NT2/D1 (cell line): ENCODE results near the gene MEG3.

Experiments
- DNase-seq: peaks from one replicate; pipeline ENCODE4 v3.0.0-alpha.2; 2011; ENCODE audit warnings: low read depth, low spot score
- H3K27me3 ChIP-seq: 2 replicates; pipeline ENCODE4 v1.6.0; 2011; ENCODE audit warnings: mild to moderate bottlenecking; ENCODE audit not compliant: insufficient read length, insufficient read depth
- H3K36me3 ChIP-seq: 2 replicates; pipeline ENCODE4 v1.6.1; 2011; ENCODE audit warnings: mild to moderate bottlenecking, low read length, mixed read lengths; ENCODE audit not compliant: insufficient read depth, insufficient read length
- H3K4me1 ChIP-seq: 2 replicates; pipeline ENCODE4 v1.5.1; 2011; ENCODE audit not compliant: insufficient read depth, insufficient read length
- H3K4me3 ChIP-seq: 2 replicates; pipeline ENCODE4 v1.5.1; 2011; ENCODE audit warnings: low read depth; ENCODE audit not compliant: insufficient read length
- H3K9ac ChIP-seq: 2 replicates; pipeline ENCODE4 v1.6.0; 2011; ENCODE audit warnings: low read depth; ENCODE audit not compliant: insufficient read length
- H3K9me3 ChIP-seq: 2 replicates; pipeline ENCODE4 v1.5.1; 2011; ENCODE audit warnings: mild to moderate bottlenecking, low read length; ENCODE audit not compliant: insufficient read depth
- SUZ12 ChIP-seq: IDR thresholded peaks from 2 replicates; pipeline ENCODE4 v1.6.1; 2011; ENCODE audit not compliant: insufficient read length, insufficient read depth; ENCODE audit errors: extremely low read depth
- YY1 ChIP-seq: IDR thresholded peaks from 2 replicates; pipeline ENCODE4 v1.6.1; 2011; ENCODE audit not compliant: insufficient read length, insufficient read depth
- ZNF274 ChIP-seq: IDR thresholded peaks from 2 replicates; pipeline ENCODE4 v1.6.1; 2011; ENCODE audit warnings: mild to moderate bottlenecking, low read depth, low read length

Gene MEG3

DNA sequence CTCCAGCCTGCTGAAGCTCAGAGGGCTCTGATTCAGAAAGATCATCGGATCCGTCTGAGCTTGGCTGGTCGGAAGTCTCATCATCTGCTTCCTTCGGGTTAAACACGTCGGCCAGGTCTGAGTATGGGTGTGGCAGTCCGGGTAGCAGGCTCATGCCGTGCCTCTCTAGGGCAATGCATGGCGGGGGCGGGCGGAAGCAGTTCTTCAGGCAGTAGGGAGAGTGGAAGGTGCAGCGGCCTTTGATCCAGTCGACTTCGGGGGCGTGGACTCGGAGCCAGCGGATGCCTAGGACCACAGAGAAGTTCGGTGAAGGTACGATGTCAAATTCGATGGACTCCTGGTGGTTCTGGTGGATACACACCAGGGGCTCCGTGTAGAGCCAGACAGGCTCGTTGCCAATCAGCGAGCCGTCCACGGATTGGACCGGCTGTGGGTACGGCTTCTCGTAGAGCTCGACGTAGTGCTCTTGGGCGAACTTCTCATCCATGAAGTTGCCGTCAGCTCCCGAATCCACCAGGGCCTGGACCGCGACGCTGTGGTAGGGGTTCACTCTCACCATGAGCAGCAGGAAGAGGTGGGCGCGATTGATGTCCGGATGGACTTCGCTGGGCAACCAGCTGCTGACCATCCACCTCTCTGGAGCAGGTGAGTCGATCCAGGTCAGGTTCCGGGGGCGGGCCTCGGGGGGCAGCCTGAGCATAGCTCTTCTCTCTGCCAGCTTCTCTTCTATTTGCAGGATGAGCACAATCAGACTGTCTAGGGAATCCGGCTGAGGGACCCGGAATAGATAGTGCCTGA is 57.3 kb downstream of the MEG3 start:
- Histone ChIP-seq H3K4me3 (no peak overlapping the region), H3K27me3 (no peaks in the 10 kb centered on the region), H3K36me3 (no peaks in the 10 kb centered on the region), H3K9me3 (0 out of 2 replicates have a peak, but pooled peaks cover 7% of the 10 kb centered on the region), H3K4me1 (no peaks in the 10 kb centered on the region), H3K9ac (no peak overlapping the region)
- no peak for TF ChIP-seq YY1
- no peak for DNase-seq

DNA sequence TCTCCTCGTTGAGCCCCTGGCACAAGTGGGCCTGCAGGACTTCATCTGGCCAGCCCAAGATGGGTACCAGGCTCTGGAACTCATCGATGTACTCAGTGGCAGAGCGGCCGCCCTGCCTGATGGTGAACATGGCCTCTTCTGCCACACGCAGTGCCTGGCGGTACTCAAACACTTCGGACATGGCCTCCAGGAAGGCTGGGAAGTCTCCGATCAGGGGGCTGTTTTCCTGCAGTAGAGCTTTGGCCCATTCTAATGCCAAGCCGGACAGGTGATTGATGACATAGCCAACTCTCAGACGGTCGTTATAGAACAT is 57.8 kb downstream of the MEG3 start:
- Histone ChIP-seq H3K4me3 (no peak overlapping the region), H3K27me3 (no peaks in the 10 kb centered on the region), H3K9ac (no peak overlapping the region), H3K4me1 (no peaks in the 10 kb centered on the region), H3K9me3 (0 out of 2 replicates have a peak, but pooled peaks cover 7% of the 10 kb centered on the region), H3K36me3 (no peaks in the 10 kb centered on the region)
- TF ChIP-seq SUZ12 (no peak), ZNF274 (no peak)
- DNase-seq: no peak

DNA sequence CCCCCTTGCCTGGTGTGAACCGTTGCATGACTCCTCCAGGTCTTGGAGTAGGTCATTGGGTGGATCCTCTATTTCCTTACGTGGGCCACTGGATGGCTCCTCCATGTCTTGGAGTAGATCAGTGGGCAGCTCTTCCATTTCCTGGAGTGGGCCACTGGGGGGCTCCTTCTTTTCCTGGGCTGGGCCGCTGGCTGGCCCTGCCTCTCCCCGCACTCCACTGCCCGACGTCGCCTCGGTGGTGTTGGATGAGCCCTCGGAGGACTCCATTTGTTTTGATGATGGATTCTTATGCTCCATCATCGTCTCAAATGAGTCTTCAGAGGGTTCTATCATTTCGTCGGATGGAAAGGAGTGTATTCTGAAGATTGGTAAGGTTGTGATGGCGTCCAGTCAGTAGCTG is 58.5 kb downstream of the MEG3 start:
- 0 out of 2 replicates have a peak, but pooled peaks cover 7% of the 10 kb centered on the region for H3K9me3 ChIP-seq
- H3K4me3 ChIP-seq: no peak overlapping the region
- H3K36me3 ChIP-seq: no peaks in the 10 kb centered on the region
- no peaks in the 10 kb centered on the region for H3K4me1 ChIP-seq
- H3K9ac ChIP-seq: no peak overlapping the region
- no peak for DNase-seq
- no peak for TF ChIP-seq YY1
- TF ChIP-seq ZNF274: no peak
- TF ChIP-seq SUZ12: no peak
- no peaks in the 10 kb centered on the region for H3K27me3 ChIP-seq

DNA sequence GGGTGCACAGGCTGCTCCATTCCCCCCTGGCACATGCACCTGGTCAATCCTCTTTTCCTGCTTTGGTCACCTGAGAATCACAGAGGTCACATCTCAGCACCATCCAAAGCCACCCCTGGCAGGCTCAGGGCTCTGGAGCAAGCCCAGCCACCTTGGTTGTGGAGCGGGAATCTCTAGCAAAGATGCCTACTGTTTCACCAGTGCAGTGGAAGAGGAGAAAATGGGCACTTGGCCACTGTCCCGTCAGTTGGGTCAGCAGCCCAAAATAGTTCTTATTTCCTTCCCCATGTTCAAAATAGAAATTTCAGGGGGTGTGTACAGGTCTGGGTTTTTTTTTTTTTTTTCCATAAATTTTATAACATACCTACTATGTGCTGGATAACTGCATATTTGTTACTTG is 59.3 kb downstream of the MEG3 start:
- Histone ChIP-seq H3K27me3 (no peaks in the 10 kb centered on the region), H3K9me3 (0 out of 2 replicates have a peak, but pooled peaks cover 7% of the 10 kb centered on the region), H3K36me3 (no peaks in the 10 kb centered on the region), H3K4me3 (no peak overlapping the region), H3K9ac (no peak overlapping the region), H3K4me1 (no peaks in the 10 kb centered on the region)
- no peak for DNase-seq
- TF ChIP-seq ZNF274: no peak
- TF ChIP-seq SUZ12: no peak
- TF ChIP-seq YY1: no peak

DNA sequence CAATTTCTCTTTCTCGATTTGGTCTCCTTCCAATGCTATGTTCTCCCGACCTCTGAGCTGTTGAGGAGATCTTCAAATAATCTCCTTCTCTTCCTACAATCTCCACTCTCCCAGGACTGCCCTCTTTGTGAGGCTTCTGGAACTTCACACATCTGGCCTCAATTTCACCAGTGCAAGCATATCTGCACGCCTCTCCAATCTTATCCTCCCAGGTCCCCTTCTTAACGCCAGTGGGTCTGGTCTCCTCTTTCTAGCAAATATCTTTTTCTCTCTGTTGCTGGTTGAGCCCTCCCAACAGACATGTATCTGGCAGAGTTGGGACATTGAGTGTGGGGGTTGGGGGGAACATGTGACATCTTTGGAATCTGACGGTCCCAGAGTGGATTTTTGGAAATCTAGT is 59.7 kb downstream of the MEG3 start:
- Histone ChIP-seq H3K27me3 (no peaks in the 10 kb centered on the region), H3K36me3 (no peaks in the 10 kb centered on the region), H3K9ac (no peak overlapping the region), H3K4me1 (no peaks in the 10 kb centered on the region), H3K4me3 (no peak overlapping the region), H3K9me3 (0 out of 2 replicates have a peak, but pooled peaks cover 7% of the 10 kb centered on the region)
- TF ChIP-seq SUZ12 (no peak), ZNF274 (no peak), YY1 (no peak)
- DNase-seq: no peak

DNA sequence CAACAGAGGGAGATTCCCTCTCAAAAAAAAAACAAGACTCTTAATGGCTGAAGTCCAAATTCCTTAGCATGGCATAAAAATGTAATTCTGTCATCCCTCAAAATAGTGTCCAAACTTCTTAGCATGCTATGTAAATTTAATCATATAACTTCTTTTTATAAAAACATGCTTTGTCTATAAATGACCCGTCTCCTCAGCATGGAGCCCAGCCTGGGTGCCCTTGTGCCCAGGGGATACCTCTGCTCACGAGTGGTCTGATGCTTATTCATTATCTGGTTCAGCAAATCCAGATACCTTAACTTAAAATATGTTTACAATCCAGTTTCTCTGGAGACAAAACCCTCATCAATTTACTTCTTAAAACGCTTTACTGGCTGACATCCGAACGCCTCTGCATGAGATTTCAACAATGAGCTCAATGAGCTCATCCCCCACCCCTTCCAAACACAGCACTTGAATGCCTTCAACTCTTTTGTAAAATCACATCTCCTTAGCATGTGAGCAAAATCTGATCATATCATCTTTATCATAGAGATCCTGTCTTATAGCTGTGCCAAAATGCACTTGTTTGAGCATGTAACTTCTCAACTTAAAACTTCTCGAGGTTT is 61.9 kb downstream of the MEG3 start:
- Histone ChIP-seq H3K4me3 (no peak overlapping the region), H3K9ac (no peak overlapping the region), H3K36me3 (no peaks in the 10 kb centered on the region), H3K9me3 (0 out of 2 replicates have a peak, but pooled peaks cover 7% of the 10 kb centered on the region), H3K4me1 (no peaks in the 10 kb centered on the region), H3K27me3 (no peaks in the 10 kb centered on the region)
- TF ChIP-seq ZNF274 (no peak), SUZ12 (no peak), YY1 (no peak)
- no peak for DNase-seq

DNA sequence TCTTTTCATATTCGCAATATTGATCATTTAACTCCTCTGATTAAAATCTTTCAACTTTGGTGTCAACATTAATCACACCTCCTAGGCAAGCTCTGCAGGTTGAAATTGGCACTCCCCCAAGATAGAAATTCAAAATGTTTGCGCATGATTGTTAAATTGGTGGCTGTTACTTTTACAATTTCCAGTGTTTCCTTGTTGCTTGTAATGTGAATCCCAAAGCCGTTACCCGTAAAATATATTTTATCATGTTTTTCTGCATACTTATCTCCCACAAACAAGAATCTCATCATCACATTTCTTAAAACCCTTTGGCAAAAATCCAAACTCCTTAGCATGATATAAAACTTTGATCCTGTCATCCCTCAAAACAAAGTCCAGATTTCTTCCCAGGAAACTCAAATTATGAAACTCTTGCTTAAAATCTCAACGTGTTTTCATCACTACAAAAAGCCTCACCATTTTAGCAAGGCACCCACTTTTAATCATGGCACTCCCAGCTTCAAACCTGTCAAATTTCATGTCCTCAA is 62.9 kb downstream of the MEG3 start:
- DNase-seq: no peak
- no peaks in the 10 kb centered on the region for H3K27me3 ChIP-seq
- TF ChIP-seq ZNF274: no peak
- no peak for TF ChIP-seq YY1
- no peak for TF ChIP-seq SUZ12
- no peak overlapping the region for H3K4me3 ChIP-seq
- no peak overlapping the region for H3K9ac ChIP-seq
- H3K4me1 ChIP-seq: no peaks in the 10 kb centered on the region
- no peaks in the 10 kb centered on the region for H3K36me3 ChIP-seq
- H3K9me3 ChIP-seq: 0 out of 2 replicates have a peak, but pooled peaks cover 7% of the 10 kb centered on the region

DNA sequence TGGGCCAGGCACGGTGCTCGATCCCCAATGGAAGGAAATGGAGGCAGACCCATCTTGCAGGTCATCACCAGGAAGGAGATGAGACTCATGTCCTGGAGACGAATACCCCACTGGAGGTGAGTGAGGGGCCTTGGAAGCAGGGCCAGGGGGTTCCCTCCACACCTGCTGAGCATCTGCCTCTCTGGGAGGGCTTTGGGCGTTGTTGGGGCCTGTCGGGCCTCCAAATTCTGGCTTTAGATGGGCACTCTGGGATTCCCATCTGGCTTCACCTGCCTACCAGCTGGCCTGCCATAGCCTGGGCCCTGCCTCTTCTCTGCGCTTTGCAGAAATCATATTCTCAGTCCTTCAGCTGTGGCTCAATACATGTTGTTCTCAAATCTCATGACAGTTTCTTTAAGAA is 63.7 kb downstream of the MEG3 start:
- no peaks in the 10 kb centered on the region for H3K27me3 ChIP-seq
- H3K4me3 ChIP-seq: no peak overlapping the region
- no peak overlapping the region for H3K9ac ChIP-seq
- 0 out of 2 replicates have a peak, but pooled peaks cover under 1% of the 10 kb centered on the region for H3K9me3 ChIP-seq
- no peaks in the 10 kb centered on the region for H3K4me1 ChIP-seq
- TF ChIP-seq YY1: no peak
- no peak for TF ChIP-seq ZNF274
- no peak for TF ChIP-seq SUZ12
- no peaks in the 10 kb centered on the region for H3K36me3 ChIP-seq
- DNase-seq: no peak
